ENCODE measurements around the gene KLHL22.

The KLHL22 gene

GRCh38 chr22:20446383-20446970 is 49.1 kb downstream of the KLHL22 start:
- DNase-seq (ENCODE audit: low read depth in 3 of 3) = no peak

GRCh38 chr22:20444325-20444724 is 51.3 kb downstream of the KLHL22 start:
- DNase-seq (ENCODE audit: low read depth in 3 of 3) = no peak

- DNase-seq (ENCODE audit: low read depth in 3 of 3) = no peak
These were observed 52.9 kb downstream of the KLHL22 start for GRCh38 chr22:20442485-20443284.

- no peak for DNase-seq (ENCODE audit: low read depth in 3 of 3)
These were observed 53.7 kb downstream of the KLHL22 start for GRCh38 chr22:20441631-20442484.

GRCh38 chr22:20440637-20441591 is 54.7 kb downstream of the KLHL22 start:
- no peak for DNase-seq (ENCODE audit: low read depth in 3 of 3)

- no peak for DNase-seq (ENCODE audit: low read depth in 3 of 3)
These were observed 55.5 kb downstream of the KLHL22 start for GRCh38 chr22:20439928-20440575.

GRCh38 chr22:20439556-20439927 is 56.1 kb downstream of the KLHL22 start:
- no peak for DNase-seq (ENCODE audit: low read depth in 3 of 3)

- no peak for DNase-seq (ENCODE audit: low read depth in 3 of 3)
These were observed 56.7 kb downstream of the KLHL22 start for GRCh38 chr22:20438678-20439492.

- no peak for DNase-seq (ENCODE audit: low read depth in 3 of 3)
These were observed 57.2 kb downstream of the KLHL22 start for GRCh38 chr22:20438427-20438677.

GRCh38 chr22:20437613-20438426 is 57.8 kb downstream of the KLHL22 start, which contains the start of gene SCARF2:
SCARF2 (minus strand) TSS chr22:20437825; CDS start chr22:20437754, 71 bp downstream.
- DNase-seq (ENCODE audit: low read depth in 3 of 3) = no peak

GRCh38 chr22:20436768-20437612 is 58.6 kb downstream of the KLHL22 start:
- DNase-seq (ENCODE audit: low read depth in 3 of 3) = no peak

- no peak for DNase-seq (ENCODE audit: low read depth in 3 of 3)
These were observed 59.3 kb downstream of the KLHL22 start for GRCh38 chr22:20436307-20436767.

GRCh38 chr22:20435436-20436306 is 59.9 kb downstream of the KLHL22 start:
- no peak for DNase-seq (ENCODE audit: low read depth in 3 of 3)

- DNase-seq (ENCODE audit: low read depth in 3 of 3) = no peak
These were observed 60.8 kb downstream of the KLHL22 start for GRCh38 chr22:20434773-20435172.

- no peak for DNase-seq (ENCODE audit: low read depth in 3 of 3)
These were observed 61.3 kb downstream of the KLHL22 start for GRCh38 chr22:20434264-20434751.

GRCh38 chr22:20433686-20434241 is 61.8 kb downstream of the KLHL22 start:
- no peak for DNase-seq (ENCODE audit: low read depth in 3 of 3)

GRCh38 chr22:20433191-20433590 is 62.4 kb downstream of the KLHL22 start:
- DNase-seq (ENCODE audit: low read depth in 3 of 3) = no peak
